Stomach (tissue), 9 donors: ENCODE measurements around the gene TPCN1. TPM values are rescaled to one million over a fixed set of nuclear protein-coding genes. Genes with fewer than 3 reads are reported as not detected.

ENCODE experiments used
- DNase-seq, 2 donors: peaks; one replicate each; pipeline versions ENCODE4 v3.0.0 to v3.0.0-alpha.2; 2013 to 2019
- H3K27ac ChIP-seq, 5 donors: fragments of 200-600 bp in 4 of 5; sonication (generic) in 4 of 5; one replicate each; pipeline ENCODE4 v1.5.1; 2013 to 2019; ENCODE audit warnings: mild to moderate bottlenecking in 1 of 5, moderate library complexity in 1 of 5
- H3K27me3 ChIP-seq, 3 donors: fragments of 200-600 bp; sonication (generic); one replicate each; pipeline ENCODE4 v1.5.1; 2017 to 2019; ENCODE audit warnings: mixed run types in 1 of 3
- H3K36me3 ChIP-seq, 4 donors: fragments of 200-600 bp; sonication (generic); 1 replicate in 3 of 4; 2 replicates in 1 of 4; pipeline ENCODE4 v1.5.1; 2016 to 2019
- H3K4me1 ChIP-seq, 4 donors: fragments of 200-600 bp; sonication (generic); one replicate each; pipeline ENCODE4 v1.5.1; 2016 to 2019
- H3K4me3 ChIP-seq, 4 donors: fragments of 200-600 bp; sonication (generic) in 3 of 4; one replicate each; pipeline ENCODE4 v1.5.1; 2016 to 2019; ENCODE audit warnings: mild to moderate bottlenecking in 1 of 4
- H3K9me3 ChIP-seq, 4 donors: fragments of 200-600 bp; sonication (generic); one replicate each; pipeline ENCODE4 v1.5.1; 2016 to 2019
- EP300 ChIP-seq: sonication (generic); formaldehyde crosslinking; IDR thresholded peaks from one replicate; pipeline ENCODE4 v1.6.1; 2017; ENCODE audit warnings: antibody characterized with exemption
- POLR2A ChIP-seq, 4 donors: fragments of 450-650 bp; IDR thresholded peaks; one replicate each; pipeline ENCODE4 v1.6.1; 2016; ENCODE audit warnings: antibody characterized with exemption in 4 of 4, control low read depth in 2 of 4, mild to moderate bottlenecking in 1 of 4, moderate library complexity in 1 of 4
- POLR2AphosphoS5 ChIP-seq, 3 donors: sonication (generic); formaldehyde crosslinking; IDR thresholded peaks; one replicate each; pipeline ENCODE4 v1.6.1; 2016; ENCODE audit warnings: antibody characterized with exemption in 3 of 3
- WGBS, 5 donors: extraction: QIAGEN DNeasy Blood & Tissue Kit in 3 of 5; methylation state at CpG; one replicate each; pipeline versions ENCODE4 v1.1.5 to v1.1.7; 2013 to 2018; 5-methylcytosine and 5-hydroxymethylcytosine counted together
- intact Hi-C: fragments of 100-400 bp; cut with DNase I; formaldehyde crosslinking; loops from one replicate; pipeline ENCODE4 v1.15.1; 2023; ENCODE audit warnings: low total_unique reads
- polyA plus RNA-seq, 3 donors: library from polyadenylated mRNA; stranded (reverse); fragments of 200-250 nt; gene quantifications; one replicate each; pipeline ENCODE4 v1.2.3, GENCODE V29; 2013
- total RNA-seq, 5 donors: library from RNA; depleted of rRNA; stranded (reverse); fragments of >200 nt; gene quantifications; one replicate each; pipeline versions ENCODE4 v1.1.0 to v1.2.3, GENCODE V29; 2014 to 2016
- TF ChIP-seq, protein P1 (sequence below), 7 experiments: fragments of 450-650 bp in 4 of 7; fragments of 200-600 bp in 3 of 7; sonication (generic) in 3 of 7; IDR thresholded peaks; one replicate each; pipeline ENCODE4 v1.5.1; 2016 to 2019; ENCODE audit warnings: antibody characterized with exemption in 7 of 7, control low read depth in 2 of 7, mild to moderate bottlenecking in 1 of 7
- donor health status: healthy with polysubstance abuse.
- donor health status: Bipolar disorder and iron deficiency.
- donor health status: healthy.

The TPCN1 gene
- total and polyA plus RNA-seq, 8 donors: 5.8 to 78.2 (median 30.2) TPM

DNA sequence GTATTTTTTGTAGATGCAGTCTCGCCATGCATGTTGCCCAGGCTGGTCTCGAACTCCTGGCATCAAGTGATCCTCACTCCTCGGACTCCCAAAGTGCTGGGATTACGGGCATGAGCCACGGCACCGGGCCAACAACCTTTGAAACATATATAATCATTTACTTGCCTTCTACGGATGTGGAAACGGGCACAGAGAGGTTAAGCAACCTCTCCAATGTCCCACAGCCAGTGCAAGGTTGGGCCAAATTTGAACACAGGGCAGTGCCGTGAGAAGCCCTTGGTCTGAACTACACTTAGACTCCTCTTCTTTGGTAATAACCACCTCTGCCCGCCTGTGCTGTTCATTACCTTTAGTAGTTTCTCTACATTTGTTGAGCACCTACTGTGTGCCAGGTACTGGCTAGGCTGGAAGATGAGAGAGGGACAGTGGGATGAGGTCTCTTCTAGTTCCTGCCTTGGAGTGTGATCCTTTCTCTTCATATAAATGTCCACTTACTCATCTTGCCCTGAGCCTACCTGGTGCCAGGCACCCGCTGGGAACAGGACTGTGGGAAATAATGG is 38.2 kb upstream of the TPCN1 start:
- Histone ChIP-seq H3K36me3 (peaks cover 27 to 45% (median 33%) of the 10 kb centered on the region in 4 donors), H3K9me3 (no peaks in the 10 kb centered on the region), H3K4me1 (peaks cover 24 to 54% (median 31%) of the 10 kb centered on the region in 4 donors), H3K27ac (no peak overlapping the region), H3K27me3 (no peaks in the 10 kb centered on the region), H3K4me3 (no peak overlapping the region)
- TF ChIP-seq POLR2A (IDR thresholded peaks at IDR 0.05): no peak
- TF ChIP-seq, protein P1, sequence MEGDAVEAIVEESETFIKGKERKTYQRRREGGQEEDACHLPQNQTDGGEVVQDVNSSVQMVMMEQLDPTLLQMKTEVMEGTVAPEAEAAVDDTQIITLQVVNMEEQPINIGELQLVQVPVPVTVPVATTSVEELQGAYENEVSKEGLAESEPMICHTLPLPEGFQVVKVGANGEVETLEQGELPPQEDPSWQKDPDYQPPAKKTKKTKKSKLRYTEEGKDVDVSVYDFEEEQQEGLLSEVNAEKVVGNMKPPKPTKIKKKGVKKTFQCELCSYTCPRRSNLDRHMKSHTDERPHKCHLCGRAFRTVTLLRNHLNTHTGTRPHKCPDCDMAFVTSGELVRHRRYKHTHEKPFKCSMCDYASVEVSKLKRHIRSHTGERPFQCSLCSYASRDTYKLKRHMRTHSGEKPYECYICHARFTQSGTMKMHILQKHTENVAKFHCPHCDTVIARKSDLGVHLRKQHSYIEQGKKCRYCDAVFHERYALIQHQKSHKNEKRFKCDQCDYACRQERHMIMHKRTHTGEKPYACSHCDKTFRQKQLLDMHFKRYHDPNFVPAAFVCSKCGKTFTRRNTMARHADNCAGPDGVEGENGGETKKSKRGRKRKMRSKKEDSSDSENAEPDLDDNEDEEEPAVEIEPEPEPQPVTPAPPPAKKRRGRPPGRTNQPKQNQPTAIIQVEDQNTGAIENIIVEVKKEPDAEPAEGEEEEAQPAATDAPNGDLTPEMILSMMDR (IDR thresholded peaks at IDR 0.05): no peak
- no peak for TF ChIP-seq POLR2AphosphoS5 (IDR thresholded peaks at IDR 0.05)
- no peak for TF ChIP-seq EP300
- intact Hi-C loops: no loop called here
- 94 to 96% (median 95%) methylated on average over 11 of the region's 11 CpGs for WGBS, 5 donors
- no peak for DNase-seq

DNA sequence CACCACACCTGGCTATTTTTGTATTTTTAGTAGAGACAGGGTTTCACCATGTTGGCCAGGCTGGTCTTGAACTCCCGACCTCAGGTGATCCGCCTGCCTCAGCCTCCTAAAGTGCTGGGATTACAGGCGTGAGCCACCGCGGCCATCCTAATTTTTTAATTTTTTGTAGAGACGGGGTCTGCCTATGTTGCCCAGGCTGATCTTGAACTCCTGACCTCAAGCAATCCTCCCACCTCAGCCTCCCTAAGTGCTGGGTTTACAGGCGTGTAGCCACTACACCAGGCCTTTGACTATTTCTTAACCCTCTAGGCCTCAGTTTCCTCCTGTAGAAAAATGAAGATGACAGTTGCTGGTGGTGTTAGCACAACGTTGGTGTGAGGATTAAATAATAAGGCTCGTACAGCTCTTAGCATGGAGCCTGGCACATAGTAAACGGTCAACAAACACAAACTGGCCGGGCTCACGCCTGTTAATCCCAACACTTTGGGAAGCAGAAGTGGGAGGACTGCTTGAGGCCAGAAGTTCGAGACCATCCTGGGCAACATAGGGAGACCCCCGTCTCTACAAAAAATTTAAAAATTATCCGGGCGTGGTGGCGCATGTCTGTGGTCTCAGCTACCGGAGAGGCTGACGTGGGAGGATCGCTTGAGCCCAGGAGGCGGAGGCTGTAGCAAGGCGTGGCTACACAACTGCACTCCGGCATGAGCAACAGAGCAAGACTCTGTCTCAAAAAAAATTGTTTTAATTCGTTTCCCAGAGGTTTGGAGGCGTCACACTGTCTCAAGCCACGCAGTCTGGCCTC is 37.0 kb upstream of the TPCN1 start:
- Histone ChIP-seq H3K4me3 (peak overlapping the region; percentile 67 to 97 (median 86)), H3K4me1 (peaks cover 24 to 54% (median 31%) of the 10 kb centered on the region in 4 donors), H3K9me3 (no peaks in the 10 kb centered on the region), H3K27me3 (no peaks in the 10 kb centered on the region), H3K36me3 (peaks cover 16 to 38% (median 25%) of the 10 kb centered on the region in 4 donors), H3K27ac (peak overlapping the region; percentile 93 to 98 (median 96))
- intact Hi-C loops: no loop called here
- 23 to 26% (median 25%) methylated on average over 26 of the region's 26 CpGs for WGBS, 5 donors
- TF ChIP-seq POLR2A (IDR thresholded peaks at IDR 0.05): no peak
- no peak for TF ChIP-seq POLR2AphosphoS5 (IDR thresholded peaks at IDR 0.05)
- DNase-seq: no peak

GRCh38 chr12:113184900-113185179 is 36.4 kb upstream of the TPCN1 start:
- Histone ChIP-seq H3K36me3 (peaks cover 11 to 37% (median 25%) of the 10 kb centered on the region in 4 donors), H3K4me1 (peaks cover 24 to 54% (median 31%) of the 10 kb centered on the region in 4 donors), H3K27ac (peak overlapping the region; percentile 93 to 98 (median 96)), H3K27me3 (no peaks in the 10 kb centered on the region), H3K9me3 (no peaks in the 10 kb centered on the region), H3K4me3 (peak overlapping the region; percentile 67 to 97 (median 86))
- WGBS, 5 donors: 0 to 1% (median 0%) methylated on average over 3 to 20 of the region's 20 CpGs
- DNase-seq: peak; percentile 89 to 96
- peak in 1 of 3 donors; percentile 3 for TF ChIP-seq POLR2AphosphoS5 (IDR thresholded peaks at IDR 0.05)
- TF ChIP-seq POLR2A (IDR thresholded peaks at IDR 0.05): no peak
- intact Hi-C loops: no loop called here

GRCh38 chr12:113185180-113186032 is 35.9 kb upstream of the TPCN1 start, which contains the start of the genes DDX54 and RITA1:
Gene DDX54, minus strand, starts transcription at chr12:113185478. Its CDS starts 27 bp downstream, at chr12:113185451.
Gene RITA1, plus strand, starts transcription at chr12:113185721. Its CDS starts 1,026 bp downstream, at chr12:113186747.
- no peaks in the 10 kb centered on the region for H3K9me3 ChIP-seq
- WGBS, 5 donors: 0 to 1% (median 0%) methylated on average over 28 to 89 of the region's 89 CpGs
- H3K4me1 ChIP-seq: peaks cover 24 to 54% (median 31%) of the 10 kb centered on the region in 4 donors
- peak within 1 kb of the TSS; percentile 93 to 98 (median 96) for H3K27ac ChIP-seq
- peak in 1 of 3 donors; percentile 27 for TF ChIP-seq POLR2AphosphoS5 (IDR thresholded peaks at IDR 0.05)
- no peak for TF ChIP-seq POLR2A (IDR thresholded peaks at IDR 0.05)
- DNase-seq: peak; percentile 86 to 93
- H3K27me3 ChIP-seq: no peaks in the 10 kb centered on the region
- H3K36me3 ChIP-seq: peaks cover 5 to 36% (median 24%) of the 10 kb centered on the region in 4 donors
- peak within 1 kb of the TSS; percentile 67 to 97 (median 86) for H3K4me3 ChIP-seq
- intact Hi-C loops: no loop called here

GRCh38 chr12:113186033-113186365 is 35.3 kb upstream of the TPCN1 start:
- peak in 1 of 2 donors; percentile 67 for DNase-seq
- H3K4me1 ChIP-seq: peaks cover 24 to 54% (median 31%) of the 10 kb centered on the region in 4 donors
- peak overlapping the region; percentile 93 to 98 (median 96) for H3K27ac ChIP-seq
- no peaks in the 10 kb centered on the region for H3K27me3 ChIP-seq
- WGBS, 5 donors: 5 to 13% (median 7%) methylated on average over 11 of the region's 11 CpGs
- H3K9me3 ChIP-seq: no peaks in the 10 kb centered on the region
- intact Hi-C loops: no loop called here
- peak overlapping the region; percentile 67 to 97 (median 86) for H3K4me3 ChIP-seq
- TF ChIP-seq, protein P1 (IDR thresholded peaks at IDR 0.05): no peak
- no peak for TF ChIP-seq POLR2AphosphoS5 (IDR thresholded peaks at IDR 0.05)
- TF ChIP-seq EP300: no peak
- TF ChIP-seq POLR2A (IDR thresholded peaks at IDR 0.05): no peak
- peaks cover 6 to 36% (median 24%) of the 10 kb centered on the region in 4 donors for H3K36me3 ChIP-seq
